WI38 (cell line): ENCODE data around the gene GRID1.

Source experiments
- H3K4me3 ChIP-seq: 2 replicates; pipeline ENCODE4 v1.5.1; 2011; ENCODE audit warnings: low read depth, mild to moderate bottlenecking, control low read depth, low read length
- TF ChIP-seq, protein P1 (sequence below): IDR thresholded peaks from 2 replicates; pipeline ENCODE4 v1.5.1; 2012; ENCODE audit warnings: low read depth, mild to moderate bottlenecking, control low read depth, low read length

Gene GRID1

DNA sequence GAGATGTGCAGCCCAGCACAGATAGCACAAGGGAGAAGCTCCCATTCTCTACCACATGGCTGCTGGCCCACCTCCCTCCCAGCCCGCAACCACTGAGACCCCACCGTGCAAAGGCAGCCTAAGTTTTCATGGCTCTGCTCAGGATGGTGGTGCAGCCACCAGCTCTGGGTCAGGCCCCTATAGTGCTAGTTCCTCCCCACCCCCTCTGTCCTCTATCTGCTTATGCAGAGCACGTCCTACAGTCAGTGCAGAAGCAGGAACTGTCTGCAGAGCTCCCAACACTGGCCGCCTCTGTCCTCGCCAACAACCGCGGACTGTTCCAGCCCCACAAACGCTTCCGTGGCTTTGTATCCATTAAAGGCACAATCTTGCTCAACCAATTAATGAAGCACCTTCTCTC is 278.9 kb downstream of the GRID1 start:
- H3K4me3 ChIP-seq, result no peak overlapping the region
- TF ChIP-seq, protein P1, sequence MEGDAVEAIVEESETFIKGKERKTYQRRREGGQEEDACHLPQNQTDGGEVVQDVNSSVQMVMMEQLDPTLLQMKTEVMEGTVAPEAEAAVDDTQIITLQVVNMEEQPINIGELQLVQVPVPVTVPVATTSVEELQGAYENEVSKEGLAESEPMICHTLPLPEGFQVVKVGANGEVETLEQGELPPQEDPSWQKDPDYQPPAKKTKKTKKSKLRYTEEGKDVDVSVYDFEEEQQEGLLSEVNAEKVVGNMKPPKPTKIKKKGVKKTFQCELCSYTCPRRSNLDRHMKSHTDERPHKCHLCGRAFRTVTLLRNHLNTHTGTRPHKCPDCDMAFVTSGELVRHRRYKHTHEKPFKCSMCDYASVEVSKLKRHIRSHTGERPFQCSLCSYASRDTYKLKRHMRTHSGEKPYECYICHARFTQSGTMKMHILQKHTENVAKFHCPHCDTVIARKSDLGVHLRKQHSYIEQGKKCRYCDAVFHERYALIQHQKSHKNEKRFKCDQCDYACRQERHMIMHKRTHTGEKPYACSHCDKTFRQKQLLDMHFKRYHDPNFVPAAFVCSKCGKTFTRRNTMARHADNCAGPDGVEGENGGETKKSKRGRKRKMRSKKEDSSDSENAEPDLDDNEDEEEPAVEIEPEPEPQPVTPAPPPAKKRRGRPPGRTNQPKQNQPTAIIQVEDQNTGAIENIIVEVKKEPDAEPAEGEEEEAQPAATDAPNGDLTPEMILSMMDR, result no peak

DNA sequence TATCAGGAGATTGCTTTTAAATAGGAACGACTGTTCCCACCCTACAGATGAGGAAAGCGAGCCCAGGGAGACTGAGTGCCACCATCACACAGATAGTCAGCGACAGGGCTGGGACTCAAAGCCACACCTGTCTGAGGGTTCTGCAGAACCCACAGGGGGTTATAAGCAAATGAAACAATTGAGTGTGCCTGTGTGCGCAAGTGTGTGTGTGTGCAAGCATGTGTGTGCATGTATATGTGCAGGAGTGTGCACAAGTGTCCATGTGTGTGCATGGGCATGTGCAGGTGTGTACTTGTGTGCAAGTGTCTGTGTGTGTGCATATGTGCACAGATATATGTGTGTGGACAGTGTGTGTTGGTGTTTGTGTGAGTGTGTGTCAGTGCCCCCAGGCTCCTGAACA is 280.2 kb downstream of the GRID1 start:
- TF ChIP-seq, protein P1, result no peak
- no peak overlapping the region for H3K4me3 ChIP-seq

- TF ChIP-seq, protein P1, result no peak
Observed at GRCh38 chr10:86085686-86086085, 280.9 kb downstream of the GRID1 start.

DNA sequence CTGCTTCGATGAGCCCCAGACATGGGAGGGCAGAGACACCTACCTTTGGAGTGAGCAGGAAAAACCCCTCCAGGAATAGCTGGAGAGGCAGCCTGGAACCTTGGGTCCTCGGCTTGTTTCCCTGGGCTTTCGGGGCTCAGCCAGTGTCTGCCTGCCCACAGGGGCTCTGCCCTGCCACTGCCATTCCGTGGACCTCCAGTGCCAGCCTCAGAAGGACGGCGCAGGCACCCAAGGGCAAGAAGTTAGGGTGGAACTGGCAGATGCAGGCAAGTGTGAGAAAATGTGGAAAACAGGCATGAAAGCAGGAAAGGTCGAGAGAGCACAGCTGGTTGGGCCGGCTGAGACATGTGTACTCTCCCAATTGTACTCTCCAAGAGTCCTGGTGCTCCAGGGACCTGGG is 281.5 kb downstream of the GRID1 start:
- TF ChIP-seq, protein P1, result no peak
- no peak overlapping the region for H3K4me3 ChIP-seq

More at GRCh38 chr10:86085686-86086085, 280.9 kb downstream of the GRID1 start:
- H3K4me3 ChIP-seq, result no peak overlapping the region

- TF ChIP-seq, protein P1, result no peak
- no peak overlapping the region for H3K4me3 ChIP-seq
Observed at GRCh38 chr10:86084585-86084984, 282.0 kb downstream of the GRID1 start.

GRCh38 chr10:86083664-86084175 is 282.9 kb downstream of the GRID1 start:
- no peak overlapping the region for H3K4me3 ChIP-seq
- TF ChIP-seq, protein P1, result no peak

GRCh38 chr10:86083206-86083605 is 283.4 kb downstream of the GRID1 start:
- TF ChIP-seq, protein P1, result no peak
- no peak overlapping the region for H3K4me3 ChIP-seq
